Stimulated activated CD8-positive, alpha-beta memory T cell treated with anti-CD3 and anti-CD28 coated beads, Interleukin-4, amount 100 ng/mL, for 24 hours (primary cell): Measurements from ENCODE around the gene ARPC3.
"Not testable (repeated sequence)": the region's sequence is repeated elsewhere in the genome, so short reads cannot be mapped to it uniquely, and the experiment has no call there.

Experiments used
- DNase-seq: peaks from one replicate; pipeline ENCODE4 v3.0.0-alpha.2; 2020; ENCODE audit warnings: low read depth

The ARPC3 gene

GRCh38 chr12:110449799-110450497 lies at the start of gene ARPC3:
ARPC3 (minus strand) TSS chr12:110450337; CDS start chr12:110450260, 77 bp downstream.
- DNase-seq = peak; percentile 92

DNA sequence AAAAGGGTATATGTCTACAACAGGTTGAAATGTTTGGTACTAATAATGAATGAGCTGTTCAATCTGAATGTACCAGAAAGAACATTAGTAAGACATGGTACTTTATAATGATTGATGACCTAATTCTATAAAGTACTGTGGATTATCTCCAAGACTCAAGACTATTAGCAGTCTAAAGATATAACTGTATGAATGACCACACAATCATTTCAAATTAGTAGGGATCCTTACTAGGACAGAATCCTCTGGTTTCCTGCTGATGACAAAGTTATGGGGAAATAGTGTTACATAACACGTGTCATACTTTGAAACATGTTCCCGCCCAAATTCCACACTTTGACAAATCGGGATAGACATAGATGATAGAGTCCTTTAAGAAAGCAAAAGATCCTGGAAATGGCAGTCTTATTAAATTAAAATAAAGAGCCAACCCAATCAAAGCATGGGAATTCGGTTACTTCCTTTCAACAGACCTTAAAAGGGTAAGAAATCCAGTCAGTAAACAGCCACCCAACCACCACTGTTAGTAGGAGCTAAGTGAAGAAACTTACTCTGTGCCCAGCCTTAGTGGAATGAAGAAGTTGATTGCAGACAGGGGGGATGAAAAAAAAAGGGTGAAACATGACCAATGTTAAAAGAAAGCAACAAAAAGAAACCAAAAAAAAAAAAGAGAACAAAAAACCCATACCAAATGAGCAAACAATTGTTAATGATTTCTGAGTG lies 49.0 kb upstream of the ARPC3 start:
- no peak for DNase-seq

GRCh38 chr12:110475426-110475825 lies 25.3 kb upstream of the ARPC3 start:
- DNase-seq = no peak

- DNase-seq = peak; percentile 86
These were observed 18.3 kb upstream of the ARPC3 start, which contains the start of the genes FAM216A and GPN3 for GRCh38 chr12:110468214-110469048. FAM216A (plus strand) TSS chr12:110468845; CDS start chr12:110468876, 31 bp downstream. GPN3 (minus strand) TSS chr12:110468257; CDS start chr12:110468203, 54 bp downstream.

GRCh38 chr12:110467847-110468213 lies 17.7 kb upstream of the ARPC3 start:
- no peak for DNase-seq

DNA sequence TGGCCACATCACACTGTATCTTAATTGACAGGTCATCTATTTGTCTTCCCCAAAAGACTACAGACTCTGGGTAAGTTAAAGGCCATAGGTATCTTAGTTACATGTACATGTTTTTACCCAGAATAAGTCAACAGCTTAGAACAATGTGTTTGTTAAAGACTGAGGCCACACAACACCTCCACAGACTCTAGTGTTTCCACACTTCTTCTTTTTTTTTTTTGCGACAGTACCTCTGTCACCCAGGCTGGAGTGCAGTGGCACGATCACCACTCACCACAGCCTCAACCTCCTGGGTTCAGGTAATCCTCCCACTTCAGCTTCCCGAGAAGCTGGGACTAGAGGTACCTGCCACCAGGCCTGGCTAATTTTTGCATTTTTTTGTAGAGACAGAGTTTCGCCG lies 16.7 kb upstream of the ARPC3 start:
- DNase-seq = no peak

DNA sequence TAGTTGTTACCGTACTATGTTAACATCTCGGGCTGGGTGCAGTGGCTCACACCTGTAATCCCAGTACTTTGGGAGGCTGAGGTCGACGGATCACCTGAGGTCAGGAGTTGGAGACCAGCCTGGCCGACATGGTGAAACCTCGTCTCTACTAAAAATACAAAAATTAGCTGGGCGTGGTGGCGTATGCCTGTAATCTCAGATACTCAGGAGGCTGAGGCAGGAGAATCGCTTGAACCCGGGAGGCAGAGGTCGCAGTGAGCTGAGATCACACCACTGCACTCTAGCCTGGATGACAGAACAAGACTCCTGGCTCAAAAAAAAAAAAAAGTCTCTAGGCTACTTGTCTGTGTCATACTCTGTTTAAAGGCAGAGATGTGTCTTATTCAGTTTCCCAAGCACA lies 15.6 kb upstream of the ARPC3 start:
- not testable (repeated sequence) for DNase-seq

DNA sequence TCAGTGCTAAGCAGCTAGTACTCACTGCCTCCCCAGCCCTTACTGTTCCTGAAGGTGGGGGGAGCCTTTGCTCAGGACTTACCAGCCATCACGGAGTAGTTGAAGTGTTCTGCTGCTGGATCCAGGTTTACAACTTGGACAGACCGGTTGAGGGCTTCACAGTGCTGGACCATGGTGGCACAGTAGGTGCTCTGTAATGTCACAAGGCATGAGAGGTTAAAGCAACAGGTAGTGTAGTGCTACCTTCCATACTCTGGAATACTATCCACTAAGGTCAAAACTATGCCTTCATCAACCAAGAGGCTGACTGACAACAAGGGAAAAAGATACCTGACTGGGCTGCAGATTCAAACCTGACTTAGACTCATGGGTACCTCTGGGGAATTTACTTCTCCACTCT lies 14.9 kb upstream of the ARPC3 start:
- DNase-seq = no peak

- DNase-seq = not testable (repeated sequence)
These were observed 11.1 kb upstream of the ARPC3 start for GRCh38 chr12:110461189-110461588.

- DNase-seq = no peak
These were observed 8.6 kb upstream of the ARPC3 start for GRCh38 chr12:110458756-110459155.

GRCh38 chr12:110453569-110454296 lies 3.6 kb upstream of the ARPC3 start:
- DNase-seq = no peak

GRCh38 chr12:110451263-110451662 lies 1.1 kb upstream of the ARPC3 start:
- DNase-seq = no peak

DNA sequence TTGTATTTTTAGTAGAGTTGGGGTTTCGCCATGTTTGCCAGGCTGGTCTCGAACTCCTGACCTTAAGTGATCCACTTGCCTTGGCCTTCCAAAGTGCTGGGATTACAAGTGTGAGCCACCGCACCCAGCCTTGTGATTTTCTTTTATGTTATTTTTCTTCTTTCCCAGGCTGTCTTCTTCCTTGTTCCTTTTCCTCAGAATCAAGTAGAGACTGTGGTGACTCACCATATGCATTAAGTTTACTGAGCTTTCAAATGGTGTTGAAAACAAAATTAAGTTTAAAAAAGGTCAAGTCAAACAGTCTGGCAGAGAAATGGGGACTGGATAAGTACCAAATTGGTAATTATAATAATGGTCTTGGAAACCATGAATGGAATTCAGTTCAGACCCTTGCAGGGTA lies 5.7 kb downstream of the ARPC3 start:
- DNase-seq = no peak

GRCh38 chr12:110436231-110436630 lies 13.9 kb downstream of the ARPC3 start:
- no peak for DNase-seq

GRCh38 chr12:110431957-110432587 lies 18.1 kb downstream of the ARPC3 start:
- DNase-seq = no peak

- not testable (repeated sequence) for DNase-seq
These were observed 20.5 kb downstream of the ARPC3 start for GRCh38 chr12:110429676-110430075.

- no peak for DNase-seq
These were observed 23.7 kb downstream of the ARPC3 start for GRCh38 chr12:110426406-110426805.

DNA sequence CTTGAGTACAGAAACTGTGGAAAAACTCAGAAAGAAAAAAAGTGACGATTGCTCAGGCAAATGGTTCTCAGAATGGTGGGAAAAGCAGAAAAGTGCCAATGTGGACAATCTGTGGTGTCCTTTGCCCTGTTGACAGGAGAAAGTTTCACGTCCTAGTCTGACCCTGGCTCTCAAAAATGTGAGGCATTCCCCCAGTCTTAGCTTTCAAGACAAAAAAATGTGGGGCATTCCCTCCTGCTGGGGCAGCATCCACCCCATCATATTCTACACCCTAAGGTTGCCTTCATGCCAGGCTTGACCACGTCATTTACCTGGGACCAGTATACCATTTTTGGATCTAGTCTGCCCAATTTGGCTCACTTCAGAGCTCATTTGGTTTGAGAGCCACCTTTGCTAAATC lies 25.9 kb downstream of the ARPC3 start:
- no peak for DNase-seq

DNA sequence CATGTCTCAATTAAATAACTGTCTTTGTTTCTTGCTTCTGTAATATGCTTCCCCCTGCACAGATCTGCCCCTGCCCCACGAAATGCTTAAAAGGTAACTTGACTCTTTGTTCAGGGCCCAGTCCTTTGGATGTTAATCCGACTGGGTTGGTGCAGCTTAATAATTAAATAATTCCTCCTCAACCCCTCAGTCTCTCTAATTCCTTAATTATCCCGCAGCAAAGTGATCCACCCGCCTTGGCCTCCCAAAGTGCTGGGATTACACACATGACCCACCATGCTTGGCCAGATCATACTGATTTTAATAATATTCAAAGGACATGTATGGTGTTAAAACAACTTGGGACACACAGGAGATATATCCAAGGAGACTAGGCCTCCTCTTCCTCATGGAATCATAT lies 28.4 kb downstream of the ARPC3 start:
- DNase-seq = no peak

DNA sequence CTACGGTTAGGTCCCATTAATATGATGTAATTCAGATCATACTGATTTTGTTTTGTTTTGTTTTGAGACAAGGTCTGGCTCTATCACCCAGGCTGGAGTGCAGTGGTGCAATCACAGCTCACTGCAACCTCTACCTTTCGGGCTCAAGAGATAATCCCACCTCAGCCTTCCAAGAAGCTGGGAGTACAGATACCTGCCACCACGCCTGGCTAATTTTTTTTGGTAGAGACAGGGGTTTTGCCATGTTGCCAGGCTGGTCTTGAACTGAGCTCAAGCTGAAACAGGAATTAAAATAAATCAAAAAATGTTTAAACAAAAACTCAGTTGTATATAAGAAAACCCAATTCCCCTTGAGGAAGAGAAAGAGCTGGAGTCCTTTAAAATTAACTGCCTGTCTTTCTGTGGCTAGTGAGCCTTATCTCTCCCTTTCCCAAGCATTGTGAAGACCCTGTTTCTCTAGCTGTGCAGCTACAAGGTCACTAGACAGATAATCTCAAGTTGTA lies 28.9 kb downstream of the ARPC3 start:
- DNase-seq = no peak

GRCh38 chr12:110420644-110421043 lies 29.5 kb downstream of the ARPC3 start:
- DNase-seq = not testable (repeated sequence)
